Measurements from ENCODE around the gene CACNB4.

GRCh38 chr2:151899156-151899555 lies 199.7 kb downstream of the CACNB4 start:
- TF ChIP-seq YY1 (IDR thresholded peaks at IDR 0.05; ENCODE audit: insufficient read depth, insufficient read length) (no peak), SUZ12 (IDR thresholded peaks at IDR 0.05; ENCODE audit: extremely low read depth, insufficient read depth, insufficient read length) (no peak)
